Stimulated activated naive B cell treated with anti-CD40 and anti-IgM and Interleukin-4, amounts not matched to agents 10 μg/mL and 1 μg/mL and 100 μg/mL, for 72 hours (primary cell): ENCODE data around the gene SIGLEC9.

Source experiments
- ATAC-seq, 2 donors: fragments of 150-1000 bp; cut with Tn5 transposase; replicated peaks; 2 replicates each; pipeline ENCODE4 v1.10.0; 2021; ENCODE audit warnings: moderate library complexity in 1 of 2
- DNase-seq: peaks from one replicate; pipeline ENCODE4 v3.0.0; 2021
- H3K27ac Mint-ChIP-seq: one replicate; pipeline ENCODE4 v1.8.0; 2022; ENCODE audit warnings: mild to moderate bottlenecking, mixed read lengths
- H3K27me3 Mint-ChIP-seq, 2 donors: one replicate each; pipeline ENCODE4 v1.8.0; 2022; ENCODE audit warnings: mixed read lengths in 2 of 2
- H3K36me3 Mint-ChIP-seq, 2 donors: one replicate each; pipeline ENCODE4 v1.8.0; 2022; ENCODE audit warnings: mixed read lengths in 2 of 2, mild to moderate bottlenecking in 1 of 2
- H3K4me1 Mint-ChIP-seq, 2 donors: one replicate each; pipeline ENCODE4 v1.8.0; 2022; ENCODE audit warnings: mixed read lengths in 2 of 2, mild to moderate bottlenecking in 1 of 2
- H3K4me3 Mint-ChIP-seq, 2 donors: one replicate each; pipeline ENCODE4 v1.8.0; 2022; ENCODE audit warnings: mild to moderate bottlenecking in 2 of 2, mixed read lengths in 2 of 2, moderate library complexity in 1 of 2
- H3K9me3 Mint-ChIP-seq, 2 donors: one replicate each; pipeline ENCODE4 v1.8.0; 2022; ENCODE audit warnings: mixed read lengths in 2 of 2, mild to moderate bottlenecking in 1 of 2

SIGLEC9 gene

GRCh38 chr19:51103926-51104341 is 20.8 kb upstream of the SIGLEC9 start:
- no peak overlapping the region for H3K4me3 Mint-ChIP-seq
- no peaks in the 10 kb centered on the region for H3K27me3 Mint-ChIP-seq
- no peak overlapping the region for H3K27ac Mint-ChIP-seq
- DNase-seq: no peak
- peaks cover 47 to 57% of the 10 kb centered on the region in 2 donors for H3K36me3 Mint-ChIP-seq
- ATAC-seq: no peak
- no peaks in the 10 kb centered on the region for H3K9me3 Mint-ChIP-seq
- peaks cover 30 to 80% of the 10 kb centered on the region in 2 donors for H3K4me1 Mint-ChIP-seq

DNA sequence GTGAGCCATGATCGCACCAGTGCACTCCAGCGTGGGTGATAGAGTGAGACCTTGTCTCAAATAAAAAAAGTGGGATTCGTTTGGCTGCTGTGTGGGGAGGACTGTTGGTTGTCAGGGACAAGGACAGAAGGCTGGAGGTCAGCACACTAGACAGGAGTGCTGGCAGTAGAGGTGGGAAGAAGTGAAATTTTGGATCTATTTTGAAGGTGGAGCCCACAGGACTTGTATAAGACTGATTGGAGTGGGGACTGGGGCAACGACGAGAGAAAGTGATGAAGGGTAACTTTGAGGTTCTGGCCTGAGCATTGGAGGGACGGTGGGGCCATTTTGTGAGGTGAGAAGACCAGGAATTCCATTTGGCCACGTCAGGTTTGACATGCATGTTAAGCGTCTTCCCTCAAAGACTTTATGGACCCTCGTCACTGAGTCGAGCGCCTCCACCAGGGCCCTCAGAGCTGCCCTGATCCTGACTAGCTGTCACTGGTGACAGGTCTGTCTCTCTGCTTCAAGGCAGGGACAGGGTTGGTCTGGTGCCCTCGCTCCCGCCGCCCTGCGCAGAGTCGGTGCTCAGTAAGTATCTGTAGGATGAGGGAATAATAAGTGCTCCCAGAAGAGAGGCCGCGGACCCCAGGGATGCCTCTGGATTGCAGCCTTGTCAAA is 17.2 kb upstream of the SIGLEC9 start:
- ATAC-seq: peak; percentile 15 to 19
- peak overlapping the region; percentile 91 to 97 for H3K4me3 Mint-ChIP-seq
- H3K9me3 Mint-ChIP-seq: no peaks in the 10 kb centered on the region
- DNase-seq: no peak
- H3K4me1 Mint-ChIP-seq: peaks cover 23 to 49% of the 10 kb centered on the region in 2 donors
- H3K36me3 Mint-ChIP-seq: peaks cover 27 to 35% of the 10 kb centered on the region in 2 donors
- H3K27ac Mint-ChIP-seq: peak overlapping the region; percentile 97
- H3K27me3 Mint-ChIP-seq: no peaks in the 10 kb centered on the region

- ATAC-seq: peak; percentile 97
- Mint-ChIP-seq H3K27me3 (no peaks in the 10 kb centered on the region), H3K36me3 (peaks cover 25 to 29% of the 10 kb centered on the region in 2 donors), H3K27ac (peak within 1 kb of the TSS; percentile 97), H3K4me1 (peaks cover 21 to 44% of the 10 kb centered on the region in 2 donors), H3K9me3 (no peaks in the 10 kb centered on the region), H3K4me3 (peak within 1 kb of the TSS; percentile 91 to 97)
- peak; percentile 98 for DNase-seq
These were observed 16.5 kb upstream of the SIGLEC9 start, which contains the start of gene CTU1 for GRCh38 chr19:51108066-51108804. TSS of gene CTU1 (minus strand) at chr19:51108409. CDS start at chr19:51104569, 3,840 bp downstream.

GRCh38 chr19:51108805-51109146 is 15.9 kb upstream of the SIGLEC9 start:
- peaks cover 21 to 38% of the 10 kb centered on the region in 2 donors for H3K4me1 Mint-ChIP-seq
- ATAC-seq (peak; percentile 38 to 43), DNase-seq (no peak)
- H3K9me3 Mint-ChIP-seq: no peaks in the 10 kb centered on the region
- H3K4me3 Mint-ChIP-seq: peak overlapping the region; percentile 91 to 97
- peak overlapping the region; percentile 97 for H3K27ac Mint-ChIP-seq
- H3K27me3 Mint-ChIP-seq: no peaks in the 10 kb centered on the region
- peaks cover 20 to 23% of the 10 kb centered on the region in 2 donors for H3K36me3 Mint-ChIP-seq

GRCh38 chr19:51110666-51110971 is 14.1 kb upstream of the SIGLEC9 start:
- H3K36me3 Mint-ChIP-seq: peaks cover 8 to 9% of the 10 kb centered on the region in 2 donors
- no peak overlapping the region for H3K27ac Mint-ChIP-seq
- H3K27me3 Mint-ChIP-seq: peaks cover 0 to 9% of the 10 kb centered on the region in 2 donors
- H3K9me3 Mint-ChIP-seq: no peaks in the 10 kb centered on the region
- ATAC-seq (no peak), DNase-seq (no peak)
- peaks cover 14 to 24% of the 10 kb centered on the region in 2 donors for H3K4me1 Mint-ChIP-seq
- no peak overlapping the region for H3K4me3 Mint-ChIP-seq

DNA sequence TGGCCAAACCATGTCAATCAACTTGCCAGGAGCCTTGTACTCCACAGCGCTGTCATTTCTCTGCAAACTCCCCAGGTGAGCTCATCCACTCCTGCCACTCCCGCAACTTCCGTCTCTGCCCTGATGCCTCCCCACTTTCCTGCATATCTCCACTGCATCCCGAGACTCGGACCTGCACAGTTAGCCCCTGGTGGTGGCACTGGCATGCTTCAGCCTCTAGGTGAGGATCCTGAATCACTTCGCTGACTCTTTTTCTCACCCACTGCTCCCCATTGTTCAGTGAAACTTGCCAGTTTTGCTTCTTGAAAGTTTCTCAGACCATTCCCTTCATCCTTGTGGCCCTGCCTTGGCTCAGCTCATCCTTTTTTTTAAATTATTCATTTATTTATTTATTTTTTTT is 13.1 kb upstream of the SIGLEC9 start:
- H3K36me3 Mint-ChIP-seq: peaks cover 2 to 5% of the 10 kb centered on the region in 2 donors
- ATAC-seq (no peak), DNase-seq (no peak)
- no peak overlapping the region for H3K27ac Mint-ChIP-seq
- peaks cover 12 to 17% of the 10 kb centered on the region in 2 donors for H3K4me1 Mint-ChIP-seq
- no peaks in the 10 kb centered on the region for H3K9me3 Mint-ChIP-seq
- H3K4me3 Mint-ChIP-seq: no peak overlapping the region
- peaks cover 0 to 15% of the 10 kb centered on the region in 2 donors for H3K27me3 Mint-ChIP-seq

GRCh38 chr19:51114087-51114729 is 10.5 kb upstream of the SIGLEC9 start:
- H3K9me3 Mint-ChIP-seq: no peaks in the 10 kb centered on the region
- no peak for DNase-seq
- H3K36me3 Mint-ChIP-seq: no peaks in the 10 kb centered on the region
- peak in 1 of 2 donors; percentile 39 for ATAC-seq
- H3K4me3 Mint-ChIP-seq: no peak overlapping the region
- H3K27ac Mint-ChIP-seq: no peak overlapping the region
- H3K27me3 Mint-ChIP-seq: peaks cover 0 to 20% of the 10 kb centered on the region in 2 donors
- no peaks in the 10 kb centered on the region for H3K4me1 Mint-ChIP-seq

DNA sequence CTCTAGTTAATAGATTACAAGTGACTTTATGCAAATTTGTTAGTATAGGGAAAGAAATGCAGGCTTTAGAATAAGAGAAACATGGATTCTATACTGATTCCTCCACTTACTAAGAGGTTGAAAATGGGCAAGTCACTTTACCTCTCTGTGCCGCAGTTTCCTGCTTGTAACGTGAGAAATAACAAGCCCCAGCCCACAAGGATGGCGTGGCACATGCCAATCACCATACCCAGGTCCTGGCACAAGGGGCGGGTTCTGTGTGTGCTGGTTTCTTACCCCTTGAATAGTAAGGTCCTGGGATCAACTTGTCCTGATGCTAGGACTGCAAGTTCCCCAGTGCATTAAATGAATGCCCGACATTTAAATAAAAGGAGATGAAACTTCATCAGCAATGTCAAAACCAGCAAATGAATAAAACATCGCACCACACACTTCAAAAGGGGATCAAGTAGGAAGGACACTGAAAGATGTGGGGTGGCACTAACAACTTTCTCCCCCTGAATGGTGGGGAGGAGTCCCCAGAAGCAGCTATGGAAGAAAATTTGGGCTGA is 7.9 kb upstream of the SIGLEC9 start:
- H3K4me3 Mint-ChIP-seq: no peak overlapping the region
- H3K9me3 Mint-ChIP-seq: peaks cover 0 to 2% of the 10 kb centered on the region in 2 donors
- no peak for ATAC-seq
- no peak for DNase-seq
- no peaks in the 10 kb centered on the region for H3K4me1 Mint-ChIP-seq
- no peaks in the 10 kb centered on the region for H3K36me3 Mint-ChIP-seq
- H3K27me3 Mint-ChIP-seq: peaks cover 9 to 30% of the 10 kb centered on the region in 2 donors
- H3K27ac Mint-ChIP-seq: no peak overlapping the region

- H3K4me3 Mint-ChIP-seq: no peak overlapping the region
- DNase-seq: no peak
These were observed 5.6 kb upstream of the SIGLEC9 start for GRCh38 chr19:51119101-51119500.

GRCh38 chr19:51119611-51120010 is 5.1 kb upstream of the SIGLEC9 start:
- ATAC-seq (no peak), DNase-seq (no peak)
- Mint-ChIP-seq H3K27ac (no peak overlapping the region), H3K4me3 (no peak overlapping the region), H3K4me1 (peaks cover 11 to 27% of the 10 kb centered on the region in 2 donors), H3K27me3 (peaks cover 19 to 40% of the 10 kb centered on the region in 2 donors), H3K36me3 (no peaks in the 10 kb centered on the region), H3K9me3 (peaks cover 0 to 2% of the 10 kb centered on the region in 2 donors)

More at GRCh38 chr19:51119101-51119500, 5.6 kb upstream of the SIGLEC9 start:
- no peak for ATAC-seq
- H3K27me3 Mint-ChIP-seq: peaks cover 16 to 36% of the 10 kb centered on the region in 2 donors
- no peaks in the 10 kb centered on the region for H3K36me3 Mint-ChIP-seq
- H3K4me1 Mint-ChIP-seq: peaks cover 10 to 23% of the 10 kb centered on the region in 2 donors
- H3K27ac Mint-ChIP-seq: no peak overlapping the region
- peaks cover 0 to 2% of the 10 kb centered on the region in 2 donors for H3K9me3 Mint-ChIP-seq

DNA sequence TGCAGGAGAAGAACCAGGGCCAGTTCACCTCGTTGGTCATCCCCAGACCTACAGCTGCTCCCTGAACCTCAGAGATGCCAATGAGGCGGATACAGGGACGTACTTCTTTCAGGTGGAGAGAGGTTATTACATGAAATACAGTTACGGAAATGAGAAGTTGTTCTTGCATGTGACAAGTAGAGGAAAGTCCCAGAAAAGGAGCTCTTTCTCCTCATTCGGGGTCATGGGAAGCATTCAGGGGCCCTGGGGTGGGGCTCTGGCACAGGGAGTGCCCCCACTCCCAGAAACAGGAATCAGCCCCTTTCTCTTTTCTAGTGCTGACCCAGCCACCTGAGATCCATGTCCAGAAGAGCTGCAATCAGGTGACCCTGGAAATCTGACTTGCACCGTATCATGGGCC is 4.5 kb upstream of the SIGLEC9 start:
- no peak for DNase-seq

DNA sequence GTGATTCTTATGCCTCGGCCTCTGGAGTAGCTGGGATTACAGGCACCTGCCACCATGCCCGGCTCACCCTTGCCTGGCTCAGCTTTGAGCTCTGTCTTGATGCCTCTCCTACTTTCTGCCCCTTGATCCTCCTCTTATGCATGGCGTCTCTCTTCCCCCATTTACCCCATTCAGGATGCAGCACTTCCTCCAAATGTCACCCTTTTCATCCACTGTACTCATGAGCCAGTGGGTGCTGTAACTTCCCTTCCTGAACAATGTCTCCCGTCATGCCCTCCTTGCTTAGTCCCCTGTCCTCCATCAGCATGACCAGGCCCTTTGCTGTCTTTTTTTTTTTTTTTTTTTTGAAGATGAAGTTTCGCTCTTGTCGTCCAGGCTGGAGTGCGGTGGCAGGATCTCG is 3.4 kb upstream of the SIGLEC9 start:
- H3K9me3 Mint-ChIP-seq: peaks cover 0 to 2% of the 10 kb centered on the region in 2 donors
- DNase-seq (no peak), ATAC-seq (no peak)
- H3K27ac Mint-ChIP-seq: peak overlapping the region; percentile 7
- H3K4me1 Mint-ChIP-seq: peaks cover 11 to 27% of the 10 kb centered on the region in 2 donors
- no peaks in the 10 kb centered on the region for H3K36me3 Mint-ChIP-seq
- H3K4me3 Mint-ChIP-seq: no peak overlapping the region
- H3K27me3 Mint-ChIP-seq: peaks cover 19 to 26% of the 10 kb centered on the region in 2 donors

More for the DNA sequence above, 4.5 kb upstream of the SIGLEC9 start:
- Mint-ChIP-seq H3K27me3 (peaks cover 19 to 35% of the 10 kb centered on the region in 2 donors), H3K4me1 (peaks cover 11 to 27% of the 10 kb centered on the region in 2 donors), H3K36me3 (no peaks in the 10 kb centered on the region), H3K4me3 (no peak overlapping the region), H3K27ac (no peak overlapping the region), H3K9me3 (peaks cover 0 to 2% of the 10 kb centered on the region in 2 donors)
- ATAC-seq: no peak

DNA sequence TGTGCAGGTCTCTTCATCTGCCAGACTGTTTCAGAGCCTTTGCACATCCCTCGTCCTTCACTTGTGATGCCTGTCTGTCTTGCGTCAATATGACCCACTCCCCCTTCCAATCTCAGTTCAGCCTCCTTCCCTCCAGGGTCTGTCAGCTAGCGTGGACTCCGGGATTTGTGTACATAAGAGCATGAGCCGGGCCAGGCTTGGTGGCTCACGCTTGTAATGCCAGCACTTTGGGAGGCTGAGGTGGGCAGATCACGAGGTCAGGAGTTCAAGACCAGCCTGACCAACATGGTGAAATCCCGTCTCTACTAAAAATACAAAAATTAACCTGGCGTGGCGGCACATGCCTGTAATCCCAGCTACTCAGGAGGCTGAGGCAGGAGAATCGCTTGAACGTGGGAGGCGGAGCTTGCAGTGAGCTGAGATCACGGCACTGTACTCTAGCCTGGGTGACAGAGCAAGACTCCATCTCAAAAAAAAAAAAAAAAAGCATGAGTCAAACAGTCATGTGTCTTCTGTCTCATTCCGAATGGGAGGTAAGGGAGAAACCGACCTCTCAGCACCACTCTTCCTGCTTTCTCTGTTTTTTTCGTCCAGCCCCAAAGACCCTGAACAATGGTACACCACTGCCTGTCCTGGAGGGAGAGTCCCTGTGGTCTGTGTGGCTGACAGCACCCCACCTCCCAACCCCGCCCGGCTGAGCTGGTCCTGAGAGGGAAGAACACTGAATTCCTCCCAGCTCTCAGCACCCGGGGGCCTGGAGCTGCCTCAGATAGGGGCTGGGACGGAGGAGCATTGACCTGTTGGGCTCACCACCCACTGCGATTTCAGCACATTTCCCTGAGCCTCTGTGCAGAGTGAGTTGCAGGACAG is 2.4 kb upstream of the SIGLEC9 start:
- H3K9me3 Mint-ChIP-seq: peaks cover 0 to 2% of the 10 kb centered on the region in 2 donors
- H3K36me3 Mint-ChIP-seq: no peaks in the 10 kb centered on the region
- H3K4me1 Mint-ChIP-seq: peaks cover 12 to 31% of the 10 kb centered on the region in 2 donors
- DNase-seq: no peak
- ATAC-seq: no peak
- H3K27ac Mint-ChIP-seq: no peak overlapping the region
- peaks cover 19 to 23% of the 10 kb centered on the region in 2 donors for H3K27me3 Mint-ChIP-seq
- H3K4me3 Mint-ChIP-seq: no peak overlapping the region
